Measurements from ENCODE around the gene TYR. TPM values are rescaled to one million over a fixed set of nuclear protein-coding genes. Genes with fewer than 3 reads are reported as not detected.
"Not testable (repeated sequence)": the region's sequence is repeated elsewhere in the genome, so short reads cannot be mapped to it uniquely, and the experiment has no call there.

Gene TYR
- total RNA-seq, 1 donor from 2014 or later: not detected

- Histone ChIP-seq H3K36me3 (no peaks in the 10 kb centered on the region), H3K27me3 (no peaks in the 10 kb centered on the region), H3K4me3 (no peak overlapping the region), H3K9me3 (peaks cover 0 to 8% of the 10 kb centered on the region in 2 donors), H3K4me1 (no peaks in the 10 kb centered on the region), H3K27ac (no peak overlapping the region)
- TF ChIP-seq, protein P1, sequence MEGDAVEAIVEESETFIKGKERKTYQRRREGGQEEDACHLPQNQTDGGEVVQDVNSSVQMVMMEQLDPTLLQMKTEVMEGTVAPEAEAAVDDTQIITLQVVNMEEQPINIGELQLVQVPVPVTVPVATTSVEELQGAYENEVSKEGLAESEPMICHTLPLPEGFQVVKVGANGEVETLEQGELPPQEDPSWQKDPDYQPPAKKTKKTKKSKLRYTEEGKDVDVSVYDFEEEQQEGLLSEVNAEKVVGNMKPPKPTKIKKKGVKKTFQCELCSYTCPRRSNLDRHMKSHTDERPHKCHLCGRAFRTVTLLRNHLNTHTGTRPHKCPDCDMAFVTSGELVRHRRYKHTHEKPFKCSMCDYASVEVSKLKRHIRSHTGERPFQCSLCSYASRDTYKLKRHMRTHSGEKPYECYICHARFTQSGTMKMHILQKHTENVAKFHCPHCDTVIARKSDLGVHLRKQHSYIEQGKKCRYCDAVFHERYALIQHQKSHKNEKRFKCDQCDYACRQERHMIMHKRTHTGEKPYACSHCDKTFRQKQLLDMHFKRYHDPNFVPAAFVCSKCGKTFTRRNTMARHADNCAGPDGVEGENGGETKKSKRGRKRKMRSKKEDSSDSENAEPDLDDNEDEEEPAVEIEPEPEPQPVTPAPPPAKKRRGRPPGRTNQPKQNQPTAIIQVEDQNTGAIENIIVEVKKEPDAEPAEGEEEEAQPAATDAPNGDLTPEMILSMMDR (IDR thresholded peaks at IDR 0.05): no peak
- intact Hi-C loops (cut with DNase I): no loop called here
- no peak for DNase-seq (ENCODE audit: low spot score in 2 of 2)
These were observed 90.1 kb downstream of the TYR start for GRCh38 chr11:89267660-89268302.

DNA sequence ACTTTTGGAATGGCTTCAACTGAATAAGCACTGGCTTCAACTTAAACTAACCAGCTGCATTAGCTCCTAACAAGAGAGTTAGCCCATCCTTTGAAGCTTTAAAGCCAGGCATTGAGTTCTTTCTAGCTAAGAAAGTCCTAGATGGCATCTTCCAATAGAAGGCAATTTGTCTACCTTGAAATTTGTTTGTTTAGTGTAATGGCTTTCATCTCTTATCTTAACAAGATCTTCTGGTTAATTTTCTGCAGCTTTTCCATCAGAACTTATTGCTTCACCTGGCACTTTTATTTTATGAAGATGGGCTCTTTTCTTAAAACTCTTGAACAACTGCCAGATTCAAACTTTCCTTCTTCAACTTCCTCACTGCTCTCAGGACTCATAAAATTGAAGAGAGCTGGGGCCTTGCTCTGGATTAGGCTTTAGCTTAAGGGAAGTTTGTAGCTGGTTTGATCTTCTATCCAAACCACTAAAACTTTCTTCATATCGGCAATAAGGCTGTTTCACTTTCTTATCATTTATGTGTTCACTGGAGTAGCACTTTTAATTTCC, 94.9 kb downstream of the TYR start:
- intact Hi-C loops (cut with DNase I); H3K9me3 ChIP-seq; H3K27ac ChIP-seq; H3K4me3 ChIP-seq; H3K36me3 ChIP-seq; DNase-seq (ENCODE audit: low spot score in 2 of 2); H3K4me1 ChIP-seq; H3K27me3 ChIP-seq: not testable (repeated sequence)

DNA sequence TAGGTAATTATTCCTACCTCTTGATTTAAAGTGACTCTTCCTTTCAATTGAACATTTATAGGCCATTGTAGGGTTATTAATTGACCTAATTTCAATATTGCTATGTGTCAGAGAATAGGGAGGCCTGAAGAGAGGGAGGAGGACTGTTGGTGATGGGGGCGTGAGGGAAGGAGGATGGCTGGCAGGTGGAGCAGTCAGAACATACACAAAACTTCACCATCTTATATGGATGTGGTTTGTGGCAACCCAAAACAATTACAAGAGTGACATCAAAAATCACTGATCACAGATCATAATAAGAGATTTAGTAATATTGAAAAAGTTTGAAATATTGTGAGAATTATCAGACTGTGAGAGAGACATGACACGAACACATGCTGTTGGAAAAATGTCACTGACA, 95.5 kb downstream of the TYR start:
- DNase-seq (ENCODE audit: low spot score in 2 of 2); H3K4me3 ChIP-seq; intact Hi-C loops (cut with DNase I): not testable (repeated sequence)

DNA sequence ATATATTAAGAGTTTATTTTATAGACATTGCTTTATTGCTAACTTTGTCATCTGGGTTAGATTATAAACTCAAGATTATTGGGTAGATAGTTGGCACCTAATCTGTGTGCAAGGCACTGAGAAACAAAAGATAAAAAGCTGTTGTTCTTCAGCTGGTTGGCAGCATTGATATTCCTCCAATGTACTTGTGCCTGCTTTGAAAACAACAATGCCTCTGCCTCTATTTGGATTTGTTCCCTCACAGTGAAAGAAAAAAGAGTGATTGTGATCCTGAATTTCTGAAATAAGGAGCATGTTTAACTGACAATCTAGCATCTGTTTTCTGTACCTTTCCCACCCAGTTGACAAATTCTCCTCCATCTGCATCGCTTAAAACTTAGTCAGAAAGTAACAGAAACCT, 98.3 kb downstream of the TYR start:
- Histone ChIP-seq H3K27ac (no peak overlapping the region), H3K36me3 (no peaks in the 10 kb centered on the region), H3K27me3 (no peaks in the 10 kb centered on the region), H3K4me1 (no peaks in the 10 kb centered on the region), H3K4me3 (no peak overlapping the region), H3K9me3 (peaks cover 0 to 8% of the 10 kb centered on the region in 2 donors)
- TF ChIP-seq, protein P1 (IDR thresholded peaks at IDR 0.05): no peak
- DNase-seq (ENCODE audit: low spot score in 2 of 2): no peak
- intact Hi-C loops (cut with DNase I): no loop called here

More for the DNA sequence above, 95.5 kb downstream of the TYR start:
- not testable (repeated sequence) for H3K27ac ChIP-seq, H3K36me3 ChIP-seq, H3K9me3 ChIP-seq, H3K27me3 ChIP-seq, H3K4me1 ChIP-seq

- TF ChIP-seq, protein P1 (IDR thresholded peaks at IDR 0.05): no peak
- Histone ChIP-seq H3K36me3 (no peaks in the 10 kb centered on the region), H3K4me3 (no peak overlapping the region), H3K9me3 (no peaks in the 10 kb centered on the region), H3K27me3 (no peaks in the 10 kb centered on the region), H3K27ac (no peak overlapping the region), H3K4me1 (no peaks in the 10 kb centered on the region)
- intact Hi-C loops (cut with DNase I): no loop called here
- DNase-seq (ENCODE audit: low spot score in 2 of 2): no peak
These were observed 101.5 kb downstream of the TYR start for GRCh38 chr11:89279176-89279575.

DNA sequence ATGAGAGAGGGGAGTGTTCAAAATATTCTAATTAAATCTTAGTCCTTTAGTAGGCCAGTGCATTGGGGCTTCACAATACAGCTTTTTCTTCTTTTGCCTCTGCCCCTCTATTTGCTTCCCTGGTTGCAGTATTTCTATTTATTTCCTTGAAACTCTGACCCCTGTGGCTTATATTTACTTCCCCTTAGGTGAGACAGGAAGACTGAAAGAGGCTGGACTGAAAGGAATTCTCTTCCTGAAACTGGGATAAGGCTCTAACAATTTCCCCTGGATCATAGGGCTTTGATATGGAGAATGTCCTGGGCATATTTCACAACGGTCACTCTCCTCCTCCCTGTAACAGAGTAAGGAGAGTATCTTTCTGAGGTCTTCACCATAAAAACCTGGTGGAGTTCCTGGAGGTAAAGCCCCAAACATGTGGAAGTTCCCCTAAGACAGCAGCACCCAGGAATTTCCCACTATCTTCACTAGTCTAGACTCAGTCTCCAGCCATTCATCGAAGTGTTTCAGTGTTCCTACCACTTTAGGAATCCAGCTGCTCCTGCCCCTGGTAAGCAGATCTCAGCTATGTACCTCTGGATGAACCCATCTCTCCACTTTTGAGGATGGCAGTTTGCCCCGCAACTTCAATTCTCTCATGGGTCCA, 103.5 kb downstream of the TYR start:
- DNase-seq (ENCODE audit: low spot score in 2 of 2); H3K27me3 ChIP-seq; intact Hi-C loops (cut with DNase I); H3K36me3 ChIP-seq; H3K9me3 ChIP-seq; H3K4me3 ChIP-seq; H3K4me1 ChIP-seq; H3K27ac ChIP-seq: not testable (repeated sequence)

DNA sequence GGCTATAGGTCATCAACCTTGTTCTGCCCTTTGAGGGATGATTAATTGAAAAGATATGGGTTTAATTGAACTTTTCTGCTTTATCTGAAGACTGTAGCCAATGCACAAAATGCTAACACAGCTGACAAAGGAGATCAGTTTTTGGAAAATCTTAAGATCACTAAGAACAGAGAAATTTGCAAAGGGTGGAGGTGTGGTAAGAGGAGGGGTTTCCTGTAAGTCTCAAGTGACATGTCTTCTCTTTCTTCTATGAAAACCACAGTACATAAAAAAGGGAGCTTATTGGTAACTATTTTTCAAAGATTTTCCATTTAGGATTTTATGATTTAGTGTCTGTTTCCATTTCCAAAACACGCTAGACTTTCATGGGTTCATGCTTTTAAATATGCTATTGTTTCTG, 108.9 kb downstream of the TYR start:
- H3K27me3 ChIP-seq; DNase-seq (ENCODE audit: low spot score in 2 of 2); H3K4me1 ChIP-seq; H3K9me3 ChIP-seq; intact Hi-C loops (cut with DNase I); H3K4me3 ChIP-seq; H3K36me3 ChIP-seq; H3K27ac ChIP-seq: not testable (repeated sequence)

GRCh38 chr11:89288004-89288403, 110.3 kb downstream of the TYR start:
- intact Hi-C loops (cut with DNase I); H3K36me3 ChIP-seq; H3K4me3 ChIP-seq; H3K27ac ChIP-seq; H3K4me1 ChIP-seq; H3K27me3 ChIP-seq; H3K9me3 ChIP-seq; DNase-seq (ENCODE audit: low spot score in 2 of 2): not testable (repeated sequence)

Data from ascending aorta (tissue), 2 donors.